NCI-H446 (cell line): ENCODE data around the gene GALNT13.

Experiments
- DNase-seq, 2 experiments: peaks; one replicate each; lab custom pipeline; 2025; lab: John Stamatoyannopoulos, UW

The GALNT13 gene

DNA sequence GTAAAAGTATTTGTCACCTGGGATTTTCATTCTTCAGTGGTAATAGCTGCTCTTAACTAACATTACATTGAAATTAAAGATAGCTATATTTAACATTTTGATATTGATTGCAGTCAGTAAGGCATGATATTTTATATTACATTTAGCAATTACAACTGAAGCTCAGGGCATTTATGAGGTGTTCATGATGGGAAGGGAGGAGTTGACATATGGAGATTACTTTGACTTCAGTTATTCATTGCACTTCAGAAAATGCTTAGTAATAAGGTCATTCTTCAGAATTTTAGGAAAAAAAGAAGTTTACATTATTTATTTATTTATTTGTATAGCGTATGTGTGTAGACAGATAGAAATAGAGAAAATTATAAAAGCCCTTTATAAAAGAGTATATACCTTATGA is 352.0 kb downstream of the GALNT13 start:
- no peak for DNase-seq

GRCh38 chr2:154226931-154227330 is 355.2 kb downstream of the GALNT13 start:
- DNase-seq: peak in 1 of 2 experiments; percentile 16

DNA sequence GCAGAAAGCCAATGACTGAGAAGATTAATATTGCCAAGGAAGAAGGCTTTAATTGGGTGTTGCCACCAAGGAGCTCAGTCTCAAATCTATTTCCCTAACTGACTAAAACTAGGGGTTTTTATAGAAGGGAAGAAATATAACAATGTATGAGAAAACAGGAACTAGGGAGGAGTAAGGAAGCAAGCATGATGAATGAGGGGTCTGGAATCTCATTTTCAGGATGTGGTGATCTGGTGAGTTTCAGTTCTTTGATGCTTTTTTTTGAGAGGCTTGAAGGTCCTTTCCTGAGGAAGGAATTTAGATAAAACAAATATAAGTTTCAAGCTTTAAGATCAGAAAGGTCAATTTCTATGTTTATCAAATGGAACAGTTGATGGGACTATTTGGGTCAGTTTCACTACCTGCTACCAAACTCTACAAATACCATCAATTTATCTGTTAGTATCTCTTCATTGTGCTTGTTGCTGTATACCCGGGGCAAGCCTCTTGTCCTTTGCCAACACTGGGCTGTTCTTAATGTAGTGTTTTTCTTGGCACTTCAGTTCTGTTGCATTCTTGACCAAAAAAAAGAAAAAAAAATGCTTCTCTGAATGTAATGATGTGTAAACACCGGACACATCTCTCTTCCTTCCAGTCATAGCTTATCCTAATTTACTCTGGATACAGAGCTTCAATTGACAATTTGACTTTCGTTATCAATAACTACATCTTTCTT is 357.0 kb downstream of the GALNT13 start:
- no peak for DNase-seq

DNA sequence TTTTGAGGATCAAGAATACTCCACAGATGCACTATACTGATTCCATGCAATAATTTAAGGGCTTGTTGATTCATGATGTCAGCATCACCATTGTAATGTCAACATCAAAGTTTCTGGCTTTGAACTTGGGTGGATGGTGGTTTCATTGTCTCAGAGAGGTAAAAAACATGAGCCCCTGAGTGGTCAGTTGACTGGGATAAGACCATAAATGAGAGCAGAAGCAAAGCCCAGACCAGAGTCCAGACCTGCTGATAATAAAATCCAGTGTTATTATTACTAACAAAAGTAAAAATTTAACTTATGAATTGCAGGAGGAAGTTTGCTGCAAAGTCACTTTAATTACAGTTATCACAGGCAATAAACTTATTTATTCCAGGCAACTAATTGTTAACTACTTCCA is 358.2 kb downstream of the GALNT13 start:
- DNase-seq: no peak

DNA sequence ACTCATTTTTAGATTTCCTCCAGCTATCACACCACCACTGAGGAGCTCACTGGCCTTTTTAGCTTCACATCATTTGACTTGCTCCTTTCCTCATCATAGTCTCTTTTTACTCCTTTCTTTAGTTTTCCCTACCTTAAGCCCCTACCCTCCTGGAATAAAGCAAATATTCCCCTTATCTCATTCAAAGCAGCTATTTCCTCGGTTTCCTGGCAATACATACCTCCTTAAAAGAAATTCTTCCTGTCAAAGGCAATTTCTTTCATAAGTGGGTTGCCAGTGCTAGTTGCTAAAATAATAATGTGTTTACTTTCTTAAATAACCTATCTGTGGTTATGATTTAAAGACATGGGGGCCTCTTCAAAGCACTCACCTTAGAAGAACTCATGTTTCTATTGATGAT is 359.3 kb downstream of the GALNT13 start:
- DNase-seq: no peak

GRCh38 chr2:154233231-154233630 is 361.5 kb downstream of the GALNT13 start:
- DNase-seq: no peak

- no peak for DNase-seq
Measured at GRCh38 chr2:154238252-154238651, 366.5 kb downstream of the GALNT13 start.

GRCh38 chr2:154240316-154240715 is 368.6 kb downstream of the GALNT13 start:
- no peak for DNase-seq

GRCh38 chr2:154240921-154241379 is 369.2 kb downstream of the GALNT13 start:
- no peak for DNase-seq

DNA sequence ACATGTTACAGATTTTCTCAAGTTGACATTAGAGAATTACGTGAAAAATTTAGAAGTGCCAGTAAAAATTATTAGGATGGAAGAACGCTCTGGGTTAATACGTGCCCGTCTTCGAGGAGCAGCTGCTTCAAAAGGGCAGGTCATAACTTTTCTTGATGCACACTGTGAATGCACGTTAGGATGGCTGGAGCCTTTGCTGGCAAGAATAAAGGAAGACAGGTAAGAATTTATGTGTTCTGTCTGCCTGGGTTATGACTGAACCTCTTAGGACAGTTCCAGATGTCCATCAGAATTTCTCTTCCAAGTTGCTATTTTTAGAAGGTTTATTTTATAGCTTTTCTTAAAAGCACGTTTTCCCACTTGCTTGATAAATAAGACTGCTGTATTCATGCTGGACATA is 371.0 kb downstream of the GALNT13 start:
- no peak for DNase-seq

GRCh38 chr2:154243685-154244084 is 372.0 kb downstream of the GALNT13 start:
- no peak for DNase-seq

DNA sequence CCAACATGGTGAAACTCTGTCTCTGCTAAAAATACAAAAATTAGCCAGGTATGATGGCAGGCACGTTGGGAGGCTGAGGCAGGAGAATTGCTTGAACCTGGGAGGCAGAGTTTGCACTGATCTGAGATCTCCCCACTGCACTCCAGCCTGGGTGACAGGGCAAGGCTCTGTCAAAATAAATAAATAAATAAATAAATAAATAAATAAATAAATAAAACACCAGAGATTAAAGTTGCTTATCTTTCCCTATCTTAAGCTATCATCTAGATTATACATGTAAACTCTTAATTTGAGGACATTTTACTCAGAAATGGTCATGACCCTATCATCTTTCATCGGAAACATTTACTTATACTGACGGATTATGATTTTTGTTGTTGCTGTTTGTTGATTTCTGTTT is 373.2 kb downstream of the GALNT13 start:
- no peak for DNase-seq

DNA sequence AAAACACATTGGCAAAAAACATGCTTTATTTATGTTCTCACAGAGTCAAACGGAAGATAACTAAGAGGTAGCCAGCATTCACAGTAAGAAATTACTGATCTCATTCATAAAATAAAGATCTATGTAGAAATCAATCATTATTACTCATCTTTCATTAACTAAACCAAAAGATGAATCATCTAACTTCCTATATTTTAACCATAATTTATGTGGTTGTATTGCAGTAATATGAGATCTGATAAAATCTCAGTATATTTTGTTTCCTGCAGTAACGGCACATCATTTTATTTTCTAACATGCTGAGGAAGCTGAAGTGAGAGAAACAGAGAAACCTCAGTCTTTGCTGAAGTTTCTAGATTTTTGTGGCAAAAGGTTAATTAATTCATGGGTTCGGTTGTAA is 375.8 kb downstream of the GALNT13 start:
- DNase-seq: no peak

DNA sequence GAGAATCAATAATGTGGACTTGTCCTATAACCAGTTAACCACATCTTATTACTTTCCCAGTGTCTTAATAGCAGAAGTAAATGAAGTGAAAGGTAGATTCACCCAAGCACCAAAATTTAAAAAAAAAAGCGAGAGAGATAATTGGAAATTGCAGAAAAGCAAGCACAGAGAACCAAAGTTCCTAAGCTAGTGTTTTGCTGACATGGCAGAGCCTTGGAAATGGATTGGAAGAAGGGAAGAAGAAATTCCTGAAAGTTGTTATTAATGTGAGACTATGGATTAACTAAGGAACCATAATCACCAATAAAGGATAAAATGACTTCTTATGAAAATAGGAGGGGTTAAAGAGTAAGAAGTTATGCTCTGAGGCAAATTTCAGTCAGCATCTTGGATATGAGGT is 384.4 kb downstream of the GALNT13 start:
- DNase-seq: no peak

DNA sequence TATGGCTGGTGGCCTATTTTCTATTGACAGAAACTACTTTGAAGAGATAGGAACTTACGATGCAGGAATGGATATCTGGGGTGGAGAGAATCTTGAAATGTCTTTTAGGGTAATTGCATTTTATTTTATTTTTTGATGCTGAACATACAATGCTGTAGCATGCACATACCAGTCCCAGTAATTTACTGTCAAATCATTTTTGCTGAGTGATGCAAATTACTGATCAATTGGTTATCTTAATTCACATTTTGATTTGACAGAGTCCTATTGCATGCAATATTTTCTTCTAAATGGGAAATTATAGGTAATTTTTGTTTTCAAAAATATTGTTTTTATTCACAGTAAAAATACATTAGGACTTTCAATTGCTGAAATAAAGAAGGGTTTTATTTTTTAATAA is 387.3 kb downstream of the GALNT13 start:
- DNase-seq: no peak

GRCh38 chr2:154261473-154262027 is 389.8 kb downstream of the GALNT13 start:
- no peak for DNase-seq

DNA sequence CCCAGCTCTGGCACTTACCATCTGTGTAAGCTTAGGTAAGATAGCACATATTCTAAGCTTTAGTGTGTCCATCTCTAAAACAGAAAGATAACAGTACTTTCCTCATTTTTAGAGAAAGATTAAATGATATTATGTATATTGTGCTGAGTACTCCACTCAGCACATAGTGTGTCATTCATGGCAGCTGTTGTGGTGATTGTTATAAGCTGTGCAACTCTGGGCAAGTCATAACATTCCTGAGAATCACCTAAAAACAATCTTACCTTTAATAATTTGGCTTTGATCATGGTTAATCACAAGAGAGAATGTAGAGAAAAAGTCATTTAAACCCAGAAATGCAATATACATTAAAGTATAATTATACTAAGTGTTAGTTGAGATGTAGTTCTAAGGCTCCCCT is 391.5 kb downstream of the GALNT13 start:
- DNase-seq: no peak

DNA sequence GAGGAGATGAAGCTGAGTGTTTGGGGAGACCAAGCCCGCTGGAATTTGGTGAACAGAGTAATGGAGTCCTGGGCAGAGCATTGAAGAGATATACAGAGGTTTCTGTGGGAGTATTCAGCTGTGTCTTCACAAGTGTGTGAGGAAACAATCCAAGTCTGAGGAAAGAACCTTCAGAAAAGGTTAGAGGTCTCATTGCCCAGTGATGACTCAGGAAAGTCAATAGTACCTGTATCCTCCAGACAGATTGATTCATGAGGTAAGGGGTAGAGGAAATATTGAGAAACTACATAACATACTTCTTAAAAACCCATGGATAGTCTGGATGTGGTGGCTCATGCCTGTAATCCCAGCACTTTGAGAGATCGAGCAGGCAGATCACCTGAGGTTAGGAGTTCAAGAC is 392.3 kb downstream of the GALNT13 start:
- no peak for DNase-seq

- no peak for DNase-seq
Measured at GRCh38 chr2:154267983-154268382, 396.3 kb downstream of the GALNT13 start.

GRCh38 chr2:154280543-154280942 is 408.8 kb downstream of the GALNT13 start:
- peak in 1 of 2 experiments; percentile 44 for DNase-seq

DNA sequence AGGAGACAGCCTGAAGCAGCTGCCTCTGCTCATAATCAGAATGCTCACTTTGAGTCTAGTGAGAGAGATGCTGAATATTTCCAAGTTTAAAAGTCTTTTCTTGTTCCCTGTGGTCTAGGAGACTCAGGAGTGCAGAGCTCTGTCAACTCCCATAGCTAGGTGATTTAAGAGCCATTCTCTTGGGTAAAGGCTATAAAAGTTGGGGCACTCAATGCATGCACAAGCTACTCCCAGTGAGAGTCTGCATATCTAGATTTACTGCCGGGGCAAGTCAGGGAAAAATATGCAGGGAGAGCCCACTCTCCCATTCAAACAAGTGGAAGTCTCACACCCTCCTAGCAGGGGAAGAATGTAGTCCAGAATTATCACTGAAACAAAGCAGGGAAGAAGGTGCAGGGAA is 418.1 kb downstream of the GALNT13 start:
- DNase-seq: no peak

GRCh38 chr2:154291511-154291910 is 419.8 kb downstream of the GALNT13 start:
- no peak for DNase-seq

- DNase-seq: no peak
Measured at GRCh38 chr2:154291927-154292326, 420.2 kb downstream of the GALNT13 start.

- DNase-seq: no peak
Measured at GRCh38 chr2:154293864-154294263, 422.1 kb downstream of the GALNT13 start.
